ENCODE results near the gene SUV39H2.

DNA sequence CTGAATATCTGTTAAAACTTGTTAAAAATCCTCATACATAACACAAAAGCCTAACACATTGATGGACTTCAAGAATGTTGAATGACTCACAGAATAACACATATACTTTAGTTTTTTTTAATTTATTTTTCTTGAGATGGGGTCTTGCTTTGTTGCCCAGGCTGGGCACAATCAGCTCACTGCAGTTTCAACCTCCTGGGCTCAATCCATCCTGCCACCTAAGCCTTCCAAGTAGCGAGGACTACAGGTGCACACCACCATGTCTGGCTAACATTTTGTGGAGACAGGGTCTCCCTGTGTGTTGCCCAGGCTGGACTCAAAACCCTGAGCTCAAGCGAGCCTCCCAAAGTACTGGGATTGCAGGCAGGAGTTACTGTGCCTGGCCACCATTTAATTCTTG is 28.1 kb downstream of the SUV39H2 start:
- TF ChIP-seq, protein P1, sequence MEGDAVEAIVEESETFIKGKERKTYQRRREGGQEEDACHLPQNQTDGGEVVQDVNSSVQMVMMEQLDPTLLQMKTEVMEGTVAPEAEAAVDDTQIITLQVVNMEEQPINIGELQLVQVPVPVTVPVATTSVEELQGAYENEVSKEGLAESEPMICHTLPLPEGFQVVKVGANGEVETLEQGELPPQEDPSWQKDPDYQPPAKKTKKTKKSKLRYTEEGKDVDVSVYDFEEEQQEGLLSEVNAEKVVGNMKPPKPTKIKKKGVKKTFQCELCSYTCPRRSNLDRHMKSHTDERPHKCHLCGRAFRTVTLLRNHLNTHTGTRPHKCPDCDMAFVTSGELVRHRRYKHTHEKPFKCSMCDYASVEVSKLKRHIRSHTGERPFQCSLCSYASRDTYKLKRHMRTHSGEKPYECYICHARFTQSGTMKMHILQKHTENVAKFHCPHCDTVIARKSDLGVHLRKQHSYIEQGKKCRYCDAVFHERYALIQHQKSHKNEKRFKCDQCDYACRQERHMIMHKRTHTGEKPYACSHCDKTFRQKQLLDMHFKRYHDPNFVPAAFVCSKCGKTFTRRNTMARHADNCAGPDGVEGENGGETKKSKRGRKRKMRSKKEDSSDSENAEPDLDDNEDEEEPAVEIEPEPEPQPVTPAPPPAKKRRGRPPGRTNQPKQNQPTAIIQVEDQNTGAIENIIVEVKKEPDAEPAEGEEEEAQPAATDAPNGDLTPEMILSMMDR (IDR thresholded peaks at IDR 0.05): no peak
- TF ChIP-seq POLR2A (IDR thresholded peaks at IDR 0.05): no peak
